GF-D8 (cell line): ENCODE measurements around the gene CYP4B1.
"Not testable (repeated sequence)": the region's sequence is repeated elsewhere in the genome, so short reads cannot be mapped to it uniquely, and the experiment has no call there.

Source experiments
- DNase-seq: peaks from one replicate; lab custom pipeline; 2025; lab: John Stamatoyannopoulos, UW

Gene CYP4B1

GRCh38 chr1:46816930-46817329, 18.1 kb downstream of the CYP4B1 start:
- DNase-seq = no peak

GRCh38 chr1:46817814-46818213, 19.0 kb downstream of the CYP4B1 start:
- DNase-seq = no peak

- no peak for DNase-seq
Observed at GRCh38 chr1:46818591-46818990, 19.7 kb downstream of the CYP4B1 start.

GRCh38 chr1:46819335-46819734, 20.5 kb downstream of the CYP4B1 start:
- no peak for DNase-seq

GRCh38 chr1:46820076-46820475, 21.2 kb downstream of the CYP4B1 start:
- no peak for DNase-seq

- no peak for DNase-seq
Observed at GRCh38 chr1:46820560-46821060, 21.8 kb downstream of the CYP4B1 start.

GRCh38 chr1:46822248-46822826, 23.5 kb downstream of the CYP4B1 start:
- DNase-seq = no peak

- DNase-seq = no peak
Observed at GRCh38 chr1:46823151-46823550, 24.3 kb downstream of the CYP4B1 start.

GRCh38 chr1:46826892-46827291, 28.0 kb downstream of the CYP4B1 start:
- not testable (repeated sequence) for DNase-seq

- DNase-seq = no peak
Observed at GRCh38 chr1:46830665-46831322, 31.9 kb downstream of the CYP4B1 start.

GRCh38 chr1:46835469-46835868, 36.6 kb downstream of the CYP4B1 start:
- not testable (repeated sequence) for DNase-seq

- DNase-seq = not testable (repeated sequence)
Observed at GRCh38 chr1:46846386-46846785, 47.5 kb downstream of the CYP4B1 start.

GRCh38 chr1:46857660-46858065, 58.8 kb downstream of the CYP4B1 start:
- not testable (repeated sequence) for DNase-seq

GRCh38 chr1:46862348-46862747, 63.5 kb downstream of the CYP4B1 start:
- DNase-seq = no peak
